HFFc6 (cell line): ENCODE data around the gene NCOR2. TPM values are rescaled to one million over a fixed set of nuclear protein-coding genes. Genes with fewer than 3 reads are reported as not detected.

Source experiments
- DNase-seq: peaks from one replicate; pipeline ENCODE4 v3.0.0-alpha.2; 2018
- H3K27ac Mint-ChIP-seq: 2 replicates; pipeline ENCODE4 v1.8.0; 2020; ENCODE audit warnings: mild to moderate bottlenecking, mixed read lengths
- H3K27me3 Mint-ChIP-seq: 2 replicates; pipeline ENCODE4 v1.8.0; 2021; ENCODE audit warnings: mild to moderate bottlenecking, moderate library complexity, mixed read lengths; ENCODE audit not compliant: insufficient read depth
- H3K36me3 Mint-ChIP-seq: 2 replicates; pipeline ENCODE4 v1.8.0; 2021; ENCODE audit warnings: low read depth, mixed read lengths
- H3K4me1 Mint-ChIP-seq: 2 replicates; pipeline ENCODE4 v1.8.0; 2020; ENCODE audit warnings: low read depth, mixed read lengths
- H3K4me3 Mint-ChIP-seq: 2 replicates; pipeline ENCODE4 v1.8.0; 2020; ENCODE audit warnings: mild to moderate bottlenecking, moderate library complexity, mixed read lengths
- H3K9me3 Mint-ChIP-seq: 2 replicates; pipeline ENCODE4 v1.8.0; 2020; ENCODE audit warnings: mild to moderate bottlenecking, mixed read lengths
- total RNA-seq, 6 experiments: library from RNA; stranded (reverse); fragmentation: NEBNext Ultra II Directional; extraction: Animal tissue kit (Norgen Biotek cat#: 25700); gene quantifications; 2 replicates in 1 of 6; 3 replicates in 5 of 6; pipeline ENCODE4 v1.2.3, GENCODE V29; 2021
- TF ChIP-seq, protein P1 (sequence below): fragments of 200-600 bp; sonication (generic); IDR thresholded peaks from 2 replicates; pipeline ENCODE4 v1.5.0; 2021; ENCODE audit warnings: antibody characterized with exemption, mild to moderate bottlenecking

The NCOR2 gene
- total RNA-seq, 6 experiments from 2014 or later, result 237 to 249 (median 240) TPM

DNA sequence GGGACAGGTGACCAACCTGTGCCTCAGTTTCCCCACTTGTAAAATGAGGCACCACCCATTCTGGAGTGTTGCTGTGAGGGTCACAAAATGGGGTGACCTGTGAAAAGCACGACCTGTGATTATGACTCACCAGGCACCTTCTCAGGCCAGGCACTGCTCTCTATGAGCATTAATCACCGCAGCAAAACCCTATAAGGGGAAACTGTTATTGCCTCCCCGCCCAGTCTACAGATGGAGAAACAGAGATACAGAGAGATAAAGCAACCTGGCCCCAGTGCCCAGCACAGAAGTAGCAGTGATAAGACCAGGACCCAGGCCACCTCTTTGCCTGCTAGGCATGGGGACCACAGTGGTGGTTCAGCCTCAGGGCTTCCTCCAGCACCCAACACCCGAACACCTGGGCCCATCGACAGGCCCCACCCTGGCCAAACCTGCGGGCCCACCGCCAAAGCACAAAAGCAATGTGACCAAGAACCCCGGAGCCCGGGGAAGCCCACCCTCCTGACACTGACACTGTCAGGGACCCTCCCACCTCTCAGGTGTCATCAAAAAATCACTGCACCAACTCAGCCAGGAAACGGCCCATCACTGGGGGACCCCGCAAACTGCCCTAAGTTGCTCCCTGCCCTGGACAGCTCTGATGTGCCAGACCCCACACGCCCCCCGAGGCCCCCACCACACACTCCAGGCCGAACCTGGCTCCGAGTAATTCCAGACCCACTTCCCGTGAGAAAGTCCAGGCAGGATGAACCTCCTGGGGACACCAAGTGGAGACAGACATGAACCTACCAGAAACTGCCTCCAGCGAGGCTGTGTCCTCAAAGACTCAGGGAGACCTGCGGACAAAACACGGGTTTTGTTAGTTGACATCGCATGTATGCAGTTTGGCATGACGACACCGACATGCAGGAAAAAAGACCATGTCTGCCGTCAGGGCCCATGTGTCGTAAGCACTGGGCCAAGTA lies 32.4 kb downstream of the NCOR2 start:
- H3K9me3 Mint-ChIP-seq, result no peaks in the 10 kb centered on the region
- DNase-seq, result no peak
- peaks cover 40% of the 10 kb centered on the region for H3K4me1 Mint-ChIP-seq
- TF ChIP-seq, protein P1, sequence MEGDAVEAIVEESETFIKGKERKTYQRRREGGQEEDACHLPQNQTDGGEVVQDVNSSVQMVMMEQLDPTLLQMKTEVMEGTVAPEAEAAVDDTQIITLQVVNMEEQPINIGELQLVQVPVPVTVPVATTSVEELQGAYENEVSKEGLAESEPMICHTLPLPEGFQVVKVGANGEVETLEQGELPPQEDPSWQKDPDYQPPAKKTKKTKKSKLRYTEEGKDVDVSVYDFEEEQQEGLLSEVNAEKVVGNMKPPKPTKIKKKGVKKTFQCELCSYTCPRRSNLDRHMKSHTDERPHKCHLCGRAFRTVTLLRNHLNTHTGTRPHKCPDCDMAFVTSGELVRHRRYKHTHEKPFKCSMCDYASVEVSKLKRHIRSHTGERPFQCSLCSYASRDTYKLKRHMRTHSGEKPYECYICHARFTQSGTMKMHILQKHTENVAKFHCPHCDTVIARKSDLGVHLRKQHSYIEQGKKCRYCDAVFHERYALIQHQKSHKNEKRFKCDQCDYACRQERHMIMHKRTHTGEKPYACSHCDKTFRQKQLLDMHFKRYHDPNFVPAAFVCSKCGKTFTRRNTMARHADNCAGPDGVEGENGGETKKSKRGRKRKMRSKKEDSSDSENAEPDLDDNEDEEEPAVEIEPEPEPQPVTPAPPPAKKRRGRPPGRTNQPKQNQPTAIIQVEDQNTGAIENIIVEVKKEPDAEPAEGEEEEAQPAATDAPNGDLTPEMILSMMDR, result no peak
- H3K27me3 Mint-ChIP-seq, result peaks cover 4% of the 10 kb centered on the region
- H3K4me3 Mint-ChIP-seq, result no peak overlapping the region
- peaks cover 4% of the 10 kb centered on the region; the same call in 1 of the 2 replicates for H3K36me3 Mint-ChIP-seq
- H3K27ac Mint-ChIP-seq, result no peak overlapping the region

DNA sequence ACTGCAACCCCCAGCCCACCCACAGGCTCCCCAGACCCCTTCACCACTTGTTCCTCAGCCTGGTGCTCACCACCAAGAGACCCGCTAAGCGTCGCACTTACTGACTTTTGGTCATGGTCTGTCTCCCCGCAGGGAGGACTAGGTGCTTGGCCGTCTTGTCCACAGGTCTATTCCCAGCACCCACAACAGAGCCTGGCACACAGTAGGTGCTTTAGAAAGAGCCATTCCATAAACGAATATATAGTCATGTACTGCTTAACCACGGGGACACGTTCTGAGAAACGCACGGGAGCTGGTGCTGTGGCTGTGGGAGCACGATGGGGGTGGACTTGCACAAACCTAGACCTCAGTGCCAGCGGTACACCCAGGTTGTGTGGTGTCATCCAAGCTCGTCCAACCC lies 34.0 kb downstream of the NCOR2 start:
- Mint-ChIP-seq H3K27ac (no peak overlapping the region), H3K4me1 (peaks cover 27% of the 10 kb centered on the region), H3K9me3 (no peaks in the 10 kb centered on the region), H3K36me3 (peaks cover 4% of the 10 kb centered on the region; the same call in 1 of the 2 replicates), H3K4me3 (no peak overlapping the region), H3K27me3 (peaks cover 4% of the 10 kb centered on the region)
- TF ChIP-seq, protein P1, result no peak
- no peak for DNase-seq

DNA sequence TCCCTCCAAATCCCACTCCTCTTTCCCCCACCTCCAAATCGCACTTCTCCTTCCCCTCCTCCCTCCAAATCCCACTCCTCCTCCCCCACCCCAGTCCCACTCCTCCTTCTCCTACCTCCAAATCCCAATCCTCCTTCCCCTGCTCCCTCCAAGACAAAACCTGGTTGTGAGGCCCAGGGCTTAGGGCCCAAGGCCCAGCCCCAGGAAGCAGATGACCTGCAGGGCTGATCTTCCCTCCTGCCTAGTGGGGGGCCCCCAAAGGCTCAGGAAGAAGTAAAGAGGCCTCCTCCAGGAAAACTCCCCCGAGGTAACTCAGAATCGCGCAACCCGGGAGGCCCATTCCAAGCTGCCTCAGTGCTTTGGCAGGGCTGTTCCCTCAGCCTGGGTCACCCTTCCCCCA lies 34.4 kb downstream of the NCOR2 start:
- Mint-ChIP-seq H3K27me3 (peaks cover 4% of the 10 kb centered on the region), H3K36me3 (peaks cover 4% of the 10 kb centered on the region; the same call in 1 of the 2 replicates), H3K9me3 (no peaks in the 10 kb centered on the region), H3K4me3 (no peak overlapping the region), H3K27ac (no peak overlapping the region), H3K4me1 (peaks cover 27% of the 10 kb centered on the region)
- TF ChIP-seq, protein P1, result no peak
- no peak for DNase-seq

DNA sequence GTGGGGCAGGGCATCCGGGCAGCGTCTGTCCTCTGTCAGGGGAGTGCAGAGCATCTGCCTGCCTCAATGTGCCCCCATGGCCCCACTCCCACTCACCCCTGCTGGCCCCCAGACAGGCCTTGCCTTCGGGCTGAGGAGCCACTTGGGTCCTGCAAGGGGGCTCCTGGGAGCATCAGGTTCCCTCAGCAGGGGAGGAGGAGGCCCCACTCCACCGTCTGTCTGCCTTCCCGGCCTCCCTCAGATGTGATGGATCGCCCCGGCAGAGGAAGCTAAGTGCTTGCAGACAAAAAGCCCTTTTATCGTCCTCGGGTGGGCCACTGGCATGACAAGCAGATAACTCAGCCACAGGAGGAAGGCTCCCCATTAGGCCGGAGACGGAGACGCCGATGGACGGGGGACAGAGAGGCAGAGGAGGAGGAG lies 35.1 kb downstream of the NCOR2 start:
- TF ChIP-seq, protein P1, result no peak
- no peak for DNase-seq
- Mint-ChIP-seq H3K4me1 (peaks cover 26% of the 10 kb centered on the region), H3K4me3 (no peak overlapping the region), H3K27ac (no peak overlapping the region), H3K36me3 (peaks cover 4% of the 10 kb centered on the region; the same call in 1 of the 2 replicates), H3K27me3 (peaks cover 7% of the 10 kb centered on the region), H3K9me3 (no peaks in the 10 kb centered on the region)

DNA sequence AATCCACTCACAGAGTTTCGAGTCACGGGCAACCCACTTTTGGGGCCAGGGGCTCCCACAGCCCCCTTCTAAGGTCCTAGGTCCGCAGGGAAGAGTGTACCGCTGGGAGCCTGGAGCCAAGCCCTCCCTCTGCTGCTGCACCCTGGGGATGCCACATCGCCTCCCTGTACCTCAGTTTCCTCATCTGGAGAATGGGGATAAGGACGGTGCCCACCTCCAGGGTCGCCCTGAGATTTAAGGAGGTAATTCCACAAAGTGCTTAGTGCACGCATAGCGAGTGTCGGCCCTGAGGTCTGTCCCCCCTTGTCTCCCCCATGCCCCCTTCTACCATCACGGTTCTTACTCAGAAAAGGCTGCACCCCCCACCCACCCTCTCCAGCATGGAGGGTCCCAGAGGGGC lies 35.5 kb downstream of the NCOR2 start:
- Mint-ChIP-seq H3K9me3 (no peaks in the 10 kb centered on the region), H3K4me1 (peaks cover 24% of the 10 kb centered on the region), H3K4me3 (no peak overlapping the region), H3K27me3 (peaks cover 7% of the 10 kb centered on the region), H3K36me3 (peaks cover 4% of the 10 kb centered on the region; the same call in 1 of the 2 replicates), H3K27ac (no peak overlapping the region)
- no peak for DNase-seq
- TF ChIP-seq, protein P1, result no peak
